Middle frontal gyrus (tissue), 1 donor: Measurements from ENCODE around the gene COL1A2.

Source experiments
- DNase-seq: peaks from one replicate; pipeline ENCODE4 v3.0.0-alpha.2; 2015; ENCODE audit warnings: low spot score; ENCODE audit errors: extremely low spot score

Gene COL1A2

DNA sequence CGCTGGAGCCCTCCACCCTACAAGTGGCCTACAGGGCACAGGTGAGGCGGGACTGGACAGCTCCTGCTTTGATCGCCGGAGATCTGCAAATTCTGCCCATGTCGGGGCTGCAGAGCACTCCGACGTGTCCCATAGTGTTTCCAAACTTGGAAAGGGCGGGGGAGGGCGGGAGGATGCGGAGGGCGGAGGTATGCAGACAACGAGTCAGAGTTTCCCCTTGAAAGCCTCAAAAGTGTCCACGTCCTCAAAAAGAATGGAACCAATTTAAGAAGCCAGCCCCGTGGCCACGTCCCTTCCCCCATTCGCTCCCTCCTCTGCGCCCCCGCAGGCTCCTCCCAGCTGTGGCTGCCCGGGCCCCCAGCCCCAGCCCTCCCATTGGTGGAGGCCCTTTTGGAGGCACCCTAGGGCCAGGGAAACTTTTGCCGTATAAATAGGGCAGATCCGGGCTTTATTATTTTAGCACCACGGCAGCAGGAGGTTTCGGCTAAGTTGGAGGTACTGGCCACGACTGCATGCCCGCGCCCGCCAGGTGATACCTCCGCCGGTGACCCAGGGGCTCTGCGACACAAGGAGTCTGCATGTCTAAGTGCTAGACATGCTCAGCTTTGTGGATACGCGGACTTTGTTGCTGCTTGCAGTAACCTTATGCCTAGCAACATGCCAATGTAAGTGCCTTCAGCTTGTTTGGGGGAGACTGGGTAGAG lies at the start of gene COL1A2:
Gene COL1A2, plus strand, starts transcription at position 459 of the 704 bp plus-strand sequence. Its CDS starts 137 bp downstream, at position 596.
- no peak for DNase-seq

DNA sequence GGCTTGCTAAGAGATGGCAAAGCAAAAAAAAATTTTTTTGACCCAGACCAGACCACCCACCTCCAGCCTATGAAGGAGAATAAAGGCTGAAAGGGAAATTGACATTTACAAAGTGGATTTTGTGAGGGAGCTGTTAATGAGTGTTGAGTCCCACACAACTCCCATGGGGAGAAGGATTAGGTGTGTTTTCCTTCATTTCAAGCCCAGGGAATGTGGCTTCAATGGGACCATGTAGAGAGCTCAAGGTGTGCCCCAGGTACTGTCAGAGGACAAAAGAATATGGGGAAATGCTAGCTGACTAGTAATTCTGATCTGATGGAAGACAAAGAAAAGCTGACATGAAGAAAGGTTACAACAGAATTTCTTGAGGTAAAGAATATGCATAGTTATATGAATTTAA lies 48.8 kb upstream of the COL1A2 start:
- DNase-seq, result no peak

DNA sequence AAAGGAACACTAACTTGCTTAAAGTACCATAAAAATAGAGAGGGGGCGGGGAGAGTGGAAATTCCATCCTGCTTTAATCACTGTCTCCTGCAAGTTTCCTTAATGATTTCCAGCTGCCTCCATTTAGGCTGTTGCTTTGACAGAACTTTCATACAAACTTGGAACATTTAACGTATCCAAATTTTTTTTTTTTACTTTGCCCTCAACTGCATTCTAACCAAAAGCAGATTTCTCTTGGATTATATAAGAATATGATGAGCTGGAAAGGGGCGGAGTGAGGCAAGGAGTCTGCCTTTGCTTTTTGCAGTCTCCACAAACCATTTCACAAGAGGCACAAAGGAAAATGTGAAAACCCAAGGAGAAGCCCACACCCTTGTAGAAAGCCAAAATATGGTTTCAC lies 46.6 kb upstream of the COL1A2 start:
- DNase-seq, result no peak

DNA sequence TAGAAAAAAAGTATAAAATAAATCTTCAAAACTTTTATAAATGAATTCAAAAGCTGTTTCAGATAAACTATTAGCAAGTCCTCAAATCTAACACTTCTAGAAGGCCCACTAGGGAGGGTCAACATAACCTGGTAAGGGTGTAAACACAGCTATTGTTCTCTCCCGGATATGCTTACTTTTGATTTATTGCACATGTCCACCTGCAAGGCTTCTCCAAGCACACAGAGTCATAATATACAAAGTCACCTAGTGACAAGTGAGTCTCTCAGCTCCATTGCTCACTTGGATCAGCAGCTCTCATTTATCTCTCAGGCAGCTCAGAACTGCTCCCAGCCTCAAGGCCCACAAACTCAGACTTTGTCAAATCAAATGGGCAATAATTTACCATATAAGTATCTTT lies 44.0 kb upstream of the COL1A2 start:
- no peak for DNase-seq

DNA sequence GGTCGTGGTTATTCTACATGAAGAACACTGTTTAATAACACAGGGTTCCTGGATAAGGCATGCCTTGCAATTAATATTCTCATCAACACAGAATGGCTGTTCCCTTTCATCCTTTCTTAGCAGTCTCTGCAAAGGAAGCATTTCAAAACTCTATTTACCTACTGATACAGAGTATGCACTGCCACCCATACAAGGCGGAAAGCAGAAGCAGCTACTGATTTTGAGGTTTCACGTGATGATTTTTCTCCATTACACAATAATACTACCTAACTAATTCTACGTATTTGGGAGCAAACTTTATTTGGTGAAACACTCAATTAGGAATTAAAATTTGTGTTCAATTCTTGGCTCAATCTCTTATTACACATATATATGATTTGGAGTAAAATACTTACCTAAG lies 43.0 kb upstream of the COL1A2 start:
- no peak for DNase-seq

DNA sequence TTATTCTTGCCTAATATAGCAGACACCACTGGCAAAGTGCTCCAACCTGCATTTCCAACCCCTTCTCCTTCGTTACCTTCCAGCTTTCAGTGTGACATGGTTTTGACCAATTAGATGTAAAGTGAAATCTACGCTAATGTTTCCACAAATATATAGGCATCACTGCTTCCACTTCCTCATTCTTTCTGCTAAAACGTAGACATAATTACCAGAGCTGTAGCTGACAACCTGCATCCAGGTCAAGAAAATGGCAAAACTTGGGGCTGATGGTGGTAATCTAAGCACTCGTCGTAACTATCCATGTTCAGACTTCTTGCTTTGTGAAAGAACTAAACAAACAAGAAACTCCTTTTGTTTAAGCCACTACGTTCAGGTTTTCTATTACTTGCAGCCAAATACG lies 41.8 kb upstream of the COL1A2 start:
- DNase-seq, result no peak

DNA sequence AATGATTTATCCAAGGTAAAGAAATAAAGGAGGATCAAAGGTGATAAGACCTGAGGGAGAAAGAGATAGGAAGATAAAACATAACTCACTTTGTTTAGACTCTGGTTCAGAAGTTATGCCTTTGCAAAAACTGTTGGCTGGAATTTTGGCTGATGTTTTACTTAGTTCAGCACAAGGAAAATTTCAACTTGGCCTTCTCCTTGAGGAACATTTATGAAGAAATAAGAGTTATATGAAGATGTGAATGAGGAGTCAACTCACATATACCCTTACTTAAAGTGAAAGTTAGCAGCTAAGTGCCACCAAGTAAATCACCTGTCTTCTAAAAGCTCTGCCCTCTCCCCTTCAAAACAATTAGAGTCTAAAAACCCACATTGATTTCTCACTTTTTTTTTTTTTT lies 39.7 kb upstream of the COL1A2 start:
- DNase-seq, result no peak

DNA sequence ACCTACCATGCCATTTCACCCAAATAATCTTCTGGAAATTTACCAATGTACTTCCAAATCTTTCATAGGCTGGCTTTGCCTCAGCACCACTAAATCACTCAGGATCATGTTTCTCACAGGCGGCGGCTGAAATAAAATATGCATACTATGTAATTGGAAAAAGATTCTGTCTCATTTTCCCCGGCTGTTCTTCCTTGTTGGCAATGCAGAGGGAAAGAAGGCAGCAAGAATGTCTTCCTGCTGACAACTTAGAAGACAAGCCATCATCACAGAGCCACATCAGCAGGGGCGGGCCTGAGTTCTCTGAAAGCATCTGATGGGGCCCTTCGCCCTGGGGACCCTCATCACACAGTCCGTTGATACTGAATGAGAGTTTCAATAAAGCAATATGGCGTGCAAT lies 39.2 kb upstream of the COL1A2 start:
- no peak for DNase-seq

DNA sequence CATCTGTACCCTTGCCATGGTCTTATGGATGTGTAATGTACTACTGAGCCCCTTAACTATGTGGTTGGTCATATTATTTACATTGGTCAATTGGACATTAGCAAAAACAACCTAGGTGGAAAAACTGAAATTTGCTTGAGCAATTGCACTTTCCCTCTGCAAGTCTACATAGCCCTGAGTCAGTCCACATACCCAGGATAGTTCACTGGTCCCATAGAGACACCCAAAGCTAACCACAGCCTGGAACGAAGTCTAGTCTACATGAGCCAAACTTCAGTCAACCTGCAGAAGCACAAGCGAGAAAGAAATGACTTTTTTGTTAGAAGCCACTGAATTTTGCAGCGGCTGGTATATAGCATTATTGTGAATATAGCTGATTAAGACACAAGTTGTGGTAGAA lies 37.6 kb upstream of the COL1A2 start:
- DNase-seq, result no peak

DNA sequence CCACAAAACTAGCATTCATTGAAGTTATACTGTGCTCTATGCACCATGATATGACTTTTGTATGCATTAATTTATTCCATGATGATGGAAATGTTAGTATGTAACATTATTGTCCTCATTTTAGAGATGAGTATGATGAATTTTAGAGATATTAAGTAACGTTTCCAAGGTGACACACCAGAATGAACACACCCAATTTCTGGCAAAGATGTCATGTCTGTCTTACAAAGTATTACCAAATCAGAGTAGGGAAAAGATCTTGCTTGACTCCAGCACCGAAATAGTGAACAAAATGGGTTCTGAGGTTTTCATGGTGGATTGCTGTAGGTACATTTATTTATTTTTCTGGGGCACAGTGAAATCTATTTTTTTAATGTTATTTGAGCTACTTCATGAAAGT lies 33.8 kb upstream of the COL1A2 start:
- no peak for DNase-seq

DNA sequence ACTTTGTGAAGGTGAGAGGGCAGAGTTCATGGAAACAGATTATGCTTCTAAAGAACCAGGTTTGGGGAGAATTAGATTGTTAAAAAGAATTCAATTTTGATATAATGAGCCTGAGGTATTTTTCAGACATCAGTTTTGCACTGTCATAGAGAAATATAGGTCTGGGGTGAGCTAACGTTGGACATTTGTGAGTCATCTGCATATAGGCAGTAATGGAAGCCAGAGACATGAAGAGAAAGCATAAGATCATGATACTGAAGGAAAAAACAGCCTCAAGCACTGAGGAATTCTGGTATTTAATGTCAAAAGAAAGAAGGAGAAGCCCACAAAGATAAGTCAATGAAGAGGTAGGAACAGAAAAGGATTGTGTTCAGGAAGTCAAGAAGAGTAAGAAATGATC lies 32.4 kb upstream of the COL1A2 start:
- no peak for DNase-seq

DNA sequence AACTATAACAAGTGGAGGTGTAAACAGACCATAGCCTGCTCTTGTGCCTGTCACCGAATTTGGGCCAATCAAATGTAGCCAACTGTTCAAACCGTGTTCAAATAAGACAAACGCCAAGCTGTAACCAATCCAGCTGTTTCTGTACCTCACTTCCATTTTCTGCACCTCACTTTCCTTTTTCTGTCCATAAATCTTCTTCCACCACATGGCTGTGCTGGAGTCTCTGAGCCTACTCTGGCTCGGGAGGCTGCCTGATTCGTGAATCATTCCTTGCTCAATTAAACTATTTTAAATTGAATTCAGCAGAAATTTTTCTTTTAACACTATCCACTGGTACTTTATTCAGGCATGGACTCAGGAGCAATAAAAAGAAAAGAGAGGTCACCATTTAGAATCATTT lies 29.9 kb upstream of the COL1A2 start:
- DNase-seq, result no peak

DNA sequence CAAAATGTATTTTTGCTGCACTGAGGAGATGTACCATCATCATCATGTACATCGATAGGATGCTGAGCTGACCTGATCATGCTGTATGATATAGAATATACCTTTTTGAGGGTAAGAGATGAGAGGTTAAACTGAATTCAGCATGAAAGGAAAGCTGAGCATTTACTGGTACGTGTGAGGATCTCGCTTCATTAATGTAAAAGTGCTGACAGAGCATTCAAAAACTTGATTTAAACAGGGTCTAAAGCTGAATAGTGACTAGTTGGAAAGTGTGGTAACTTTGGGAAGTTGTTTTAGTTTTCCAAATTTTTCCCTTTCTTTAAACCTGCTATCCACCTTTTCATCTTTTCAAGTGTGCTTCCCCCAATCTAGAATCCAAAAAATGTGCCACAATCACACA lies 28.5 kb upstream of the COL1A2 start:
- no peak for DNase-seq

DNA sequence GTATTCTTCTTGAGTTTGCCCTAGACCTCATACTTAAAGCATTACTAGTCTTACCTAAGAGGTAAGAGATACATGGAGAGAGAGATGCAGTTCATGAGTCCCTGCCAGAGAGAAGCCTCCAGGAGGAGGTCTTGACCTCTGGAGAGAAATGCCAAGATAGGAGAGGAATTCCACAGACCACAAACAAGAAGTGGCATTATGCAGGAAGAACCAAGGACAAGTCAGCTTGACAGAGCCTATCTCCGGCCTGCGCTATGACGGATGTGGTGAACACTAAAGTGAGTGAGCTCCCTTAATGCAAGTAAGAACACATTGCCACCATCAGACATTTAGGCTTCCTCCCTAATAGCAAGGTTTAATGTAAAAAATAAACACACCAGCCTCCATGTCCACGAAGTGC lies 27.9 kb upstream of the COL1A2 start:
- DNase-seq, result no peak

DNA sequence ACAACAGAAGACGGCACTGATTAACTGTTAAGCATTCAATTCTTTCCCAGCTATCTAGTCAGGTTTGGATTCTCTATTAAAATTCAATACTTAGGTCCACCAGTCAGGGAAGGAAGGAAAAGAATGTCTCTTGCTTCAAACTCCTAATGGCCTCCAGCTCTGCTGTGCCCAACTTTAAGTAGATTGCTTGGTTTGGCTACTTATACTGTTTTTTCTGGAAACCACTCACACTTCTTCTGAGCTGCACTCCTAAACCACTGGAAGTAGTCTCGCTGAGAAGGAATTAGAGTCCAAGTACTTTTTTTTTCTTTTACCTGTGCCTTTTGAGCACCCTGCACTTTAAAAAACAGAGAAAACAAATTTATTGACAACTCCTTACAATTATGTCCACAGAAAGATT lies 26.7 kb upstream of the COL1A2 start:
- no peak for DNase-seq

DNA sequence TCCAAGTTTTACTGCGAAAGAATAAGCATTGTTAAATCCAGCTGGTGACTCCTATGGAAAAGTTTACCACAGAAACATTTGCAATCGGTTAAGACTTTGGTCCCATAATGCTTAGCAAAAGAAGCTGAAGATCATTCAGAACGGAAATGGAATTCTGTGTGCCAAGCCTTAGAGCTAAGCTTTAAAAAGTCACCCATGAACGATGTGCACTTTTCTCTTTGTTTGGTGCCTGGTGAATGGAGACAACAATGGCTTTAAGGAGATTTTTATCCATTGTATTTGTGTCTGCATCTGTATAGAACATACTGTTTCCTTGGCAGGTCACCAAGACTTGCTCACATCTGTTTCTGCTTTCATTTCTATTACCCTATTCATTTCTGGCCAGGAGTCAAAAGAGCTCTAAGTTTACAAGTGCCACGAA lies 26.3 kb upstream of the COL1A2 start:
- no peak for DNase-seq

DNA sequence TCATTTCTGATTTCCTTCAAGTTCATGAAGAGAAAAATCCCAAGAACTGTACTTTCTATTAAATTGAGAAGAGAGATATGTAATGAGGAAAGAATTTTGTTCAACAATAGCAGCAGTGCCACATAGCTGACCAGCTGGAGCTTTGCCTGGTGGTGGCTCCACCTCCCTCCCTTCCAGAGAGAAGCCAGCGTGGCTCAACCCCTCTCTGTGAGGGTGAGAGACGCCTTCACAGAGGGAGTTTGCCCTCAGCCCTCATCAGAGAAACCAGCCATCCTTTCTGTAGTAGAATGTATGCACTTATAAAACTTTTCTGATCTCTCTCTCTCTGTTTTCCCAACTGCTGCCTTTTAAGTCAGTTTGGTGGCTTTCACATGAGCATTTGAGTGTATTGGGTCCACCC lies 20.5 kb upstream of the COL1A2 start:
- no peak for DNase-seq

DNA sequence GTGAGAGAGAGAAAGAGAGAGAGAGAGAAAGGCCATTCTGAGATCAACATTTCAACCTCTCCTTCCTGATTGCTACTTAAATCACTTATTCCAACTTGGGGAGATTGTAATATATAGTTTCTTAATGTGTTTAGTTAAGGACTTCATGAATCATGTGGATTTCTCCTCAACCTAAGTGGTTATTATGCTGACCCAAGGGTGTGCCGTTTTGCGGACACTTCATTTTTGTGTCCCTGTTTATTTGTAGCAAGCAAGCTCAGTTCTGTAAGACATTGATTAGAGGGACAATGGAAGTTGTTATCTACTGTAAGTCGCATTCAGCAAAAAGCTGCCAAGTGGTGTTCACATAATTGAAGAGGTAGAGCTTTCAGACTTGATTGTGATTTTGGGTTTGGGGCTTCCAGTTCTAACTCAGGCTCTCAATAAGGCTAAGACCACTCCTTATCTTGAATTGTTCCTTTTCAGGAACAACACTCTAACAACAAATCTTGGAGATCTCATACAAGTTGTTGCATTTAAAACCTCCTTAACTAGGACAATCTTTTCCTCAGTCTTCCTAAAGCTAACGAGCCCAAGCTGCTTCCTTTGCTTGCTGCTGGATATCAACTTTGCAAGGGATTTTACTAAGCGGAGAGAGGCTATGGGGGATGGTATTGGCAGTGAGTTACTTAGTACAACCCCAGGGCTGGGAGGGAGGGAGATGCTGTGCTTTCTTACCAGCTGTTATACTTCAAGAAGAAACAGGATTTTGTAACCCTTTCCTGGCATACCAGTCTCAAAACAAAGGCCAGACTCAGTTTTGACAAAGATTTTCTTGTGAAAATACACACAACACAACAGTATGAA lies 19.8 kb upstream of the COL1A2 start:
- no peak for DNase-seq

DNA sequence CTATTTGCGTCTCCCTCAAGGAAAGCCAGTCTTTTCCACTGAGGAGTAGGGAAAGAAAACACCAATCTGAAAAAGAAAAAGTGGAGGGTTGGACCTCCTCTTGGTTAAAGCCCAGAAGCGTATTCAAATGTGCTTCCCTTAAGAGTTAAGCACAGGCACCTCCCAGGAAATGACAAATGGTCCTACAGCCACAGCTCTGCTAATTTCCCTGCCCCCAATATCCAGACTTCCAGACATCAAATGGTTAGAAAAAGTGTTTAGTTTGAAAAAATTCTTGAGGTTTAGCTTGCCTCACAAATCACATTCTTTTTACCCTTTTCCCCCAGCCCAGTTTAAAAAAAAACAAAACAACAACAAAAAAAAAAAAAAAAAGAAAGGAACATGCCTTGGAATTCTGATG lies 19.0 kb upstream of the COL1A2 start:
- DNase-seq, result no peak

DNA sequence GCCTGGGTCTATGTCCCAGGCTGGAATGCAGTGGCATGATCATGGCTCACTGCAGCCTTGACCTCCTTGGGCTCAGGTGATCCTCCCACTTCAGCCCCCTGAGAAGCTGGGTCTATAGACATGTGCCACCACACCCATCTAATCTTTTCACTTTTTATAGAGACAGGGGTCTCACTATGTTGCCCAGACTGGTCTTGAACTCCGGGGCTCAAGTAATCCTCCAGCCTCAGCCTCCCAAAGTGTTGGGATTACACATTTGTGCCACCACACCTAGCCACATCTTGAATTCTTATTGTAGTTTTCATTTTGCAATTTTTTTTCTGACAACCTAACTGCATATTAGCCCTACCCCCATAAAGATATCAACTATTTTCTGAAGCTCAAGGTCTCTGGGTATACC lies 18.4 kb upstream of the COL1A2 start:
- no peak for DNase-seq

DNA sequence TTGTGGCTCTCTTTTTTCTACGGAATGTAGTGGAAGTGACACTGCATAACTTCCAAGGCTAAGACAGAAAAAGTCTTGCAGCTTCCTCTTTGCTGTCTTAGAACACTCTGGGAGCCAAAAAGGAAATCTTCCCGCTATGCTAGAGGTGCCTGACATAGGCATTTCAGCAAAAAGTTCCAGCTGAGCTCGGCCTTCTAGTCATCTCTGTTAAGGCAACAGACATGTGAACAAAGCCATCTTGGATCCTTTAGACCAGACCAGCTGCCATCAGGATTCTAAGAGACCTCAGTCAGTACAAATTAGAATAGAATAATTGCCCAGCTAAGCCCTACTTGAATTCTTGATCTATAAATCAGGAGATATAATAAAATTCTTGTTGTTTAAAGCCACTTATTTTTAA lies 16.3 kb upstream of the COL1A2 start:
- no peak for DNase-seq

DNA sequence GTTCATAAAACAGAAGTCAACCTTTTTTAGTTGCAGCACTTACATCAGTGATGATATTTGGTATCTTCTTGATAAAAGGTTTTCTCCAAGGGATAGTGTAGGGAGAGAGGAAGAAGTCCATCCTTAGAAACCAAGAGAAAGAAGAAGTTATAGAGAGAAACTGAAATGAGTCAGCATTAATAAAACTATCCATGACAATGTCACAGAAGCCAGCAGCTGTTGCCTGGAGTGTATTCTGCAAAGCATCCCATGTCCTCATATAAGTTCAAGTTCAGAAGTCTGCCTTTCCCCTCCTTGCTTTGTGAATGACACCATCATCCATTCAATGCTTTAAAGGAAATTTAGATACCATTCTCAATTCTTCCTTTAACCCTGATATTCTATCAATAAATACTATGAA lies 14.4 kb upstream of the COL1A2 start:
- no peak for DNase-seq

DNA sequence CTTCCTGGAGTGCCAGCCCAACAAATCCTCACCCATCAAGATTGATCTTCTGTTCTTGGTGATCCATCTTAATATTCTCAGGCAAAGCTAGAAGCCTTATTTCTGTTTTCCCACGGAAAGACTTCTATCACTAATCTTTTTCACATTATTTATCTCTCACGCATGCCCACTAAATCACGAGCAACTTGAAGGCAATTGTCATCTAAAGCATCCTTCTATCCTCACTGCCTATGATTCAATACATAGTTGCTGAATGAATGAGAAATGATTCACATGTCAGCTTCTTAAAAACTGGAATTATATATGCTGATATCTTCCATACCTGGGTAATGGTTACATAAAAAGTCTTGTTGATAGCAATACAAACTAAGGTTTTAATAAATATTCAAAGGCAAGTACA lies 12.6 kb upstream of the COL1A2 start:
- DNase-seq, result no peak
